ENCODE measurements around the gene DOP1B. TPM values are rescaled to one million over a fixed set of nuclear protein-coding genes. Genes with fewer than 3 reads are reported as not detected.
"Not testable (repeated sequence)": the region's sequence is repeated elsewhere in the genome, so short reads cannot be mapped to it uniquely, and the experiment has no call there.

Gene DOP1B
- total RNA-seq, 1 experiment from 2014 or later: 54.3 TPM

- no peak for DNase-seq (ENCODE audit: low read depth)
Observed at GRCh38 chr21:36171336-36171735, 14.7 kb downstream of the DOP1B start.

- no peak for DNase-seq (ENCODE audit: low read depth)
Observed at GRCh38 chr21:36171741-36172331, 15.2 kb downstream of the DOP1B start.

DNA sequence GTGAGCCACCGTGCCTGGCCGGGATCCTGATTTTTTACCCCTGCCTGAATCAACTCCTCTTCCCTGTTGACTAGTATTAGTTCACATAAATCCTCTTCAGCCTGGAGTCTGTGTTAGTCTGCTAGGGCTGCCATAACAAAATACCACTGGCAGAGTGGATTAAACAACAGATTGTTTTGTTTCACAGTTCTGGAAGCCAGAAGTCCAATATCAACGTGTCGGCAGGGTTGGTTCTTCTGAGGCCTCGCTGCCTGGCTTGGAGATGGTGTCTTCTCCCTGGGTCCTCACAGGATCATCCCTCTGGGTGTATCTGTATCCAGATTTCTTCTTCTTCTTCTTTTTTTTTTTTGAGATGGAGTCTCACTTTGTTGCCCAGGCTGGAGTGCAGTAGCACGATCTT is 18.2 kb downstream of the DOP1B start:
- no peak for DNase-seq (ENCODE audit: low read depth)

- no peak for DNase-seq (ENCODE audit: low read depth)
Observed at GRCh38 chr21:36175771-36176565, 19.3 kb downstream of the DOP1B start.

DNA sequence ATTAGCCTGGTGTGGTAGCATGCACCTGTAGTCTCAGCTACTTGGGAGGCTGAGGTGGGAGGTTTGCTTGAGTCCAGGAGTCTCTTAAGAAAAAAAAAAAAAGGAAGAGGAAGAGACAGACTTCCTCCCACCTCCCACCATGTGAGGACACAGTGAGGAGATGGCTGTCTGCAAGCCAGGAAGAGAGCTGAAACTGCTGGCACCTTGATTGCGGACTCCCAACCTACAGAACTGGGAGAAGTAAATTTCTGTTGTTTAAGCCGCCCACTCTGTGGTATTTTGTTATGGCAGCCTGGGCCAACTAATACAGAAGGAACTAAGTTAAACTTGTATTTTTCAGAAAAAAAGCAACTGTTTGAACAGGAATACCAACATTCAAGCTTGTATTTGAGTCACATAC is 21.7 kb downstream of the DOP1B start:
- DNase-seq (ENCODE audit: low read depth): no peak

- no peak for DNase-seq (ENCODE audit: low read depth)
Observed at GRCh38 chr21:36179145-36179544, 22.5 kb downstream of the DOP1B start.

GRCh38 chr21:36180963-36181362 is 24.3 kb downstream of the DOP1B start:
- no peak for DNase-seq (ENCODE audit: low read depth)

GRCh38 chr21:36183144-36183795 is 26.6 kb downstream of the DOP1B start:
- DNase-seq (ENCODE audit: low read depth): peak; percentile 73

- no peak for DNase-seq (ENCODE audit: low read depth)
Observed at GRCh38 chr21:36184545-36184944, 27.9 kb downstream of the DOP1B start.

- DNase-seq (ENCODE audit: low read depth): no peak
Observed at GRCh38 chr21:36185523-36185922, 28.9 kb downstream of the DOP1B start.

GRCh38 chr21:36186081-36186480 is 29.5 kb downstream of the DOP1B start:
- no peak for DNase-seq (ENCODE audit: low read depth)

GRCh38 chr21:36186506-36187399 is 30.1 kb downstream of the DOP1B start:
- DNase-seq (ENCODE audit: low read depth): no peak

GRCh38 chr21:36188081-36188681 is 31.6 kb downstream of the DOP1B start:
- no peak for DNase-seq (ENCODE audit: low read depth)

DNA sequence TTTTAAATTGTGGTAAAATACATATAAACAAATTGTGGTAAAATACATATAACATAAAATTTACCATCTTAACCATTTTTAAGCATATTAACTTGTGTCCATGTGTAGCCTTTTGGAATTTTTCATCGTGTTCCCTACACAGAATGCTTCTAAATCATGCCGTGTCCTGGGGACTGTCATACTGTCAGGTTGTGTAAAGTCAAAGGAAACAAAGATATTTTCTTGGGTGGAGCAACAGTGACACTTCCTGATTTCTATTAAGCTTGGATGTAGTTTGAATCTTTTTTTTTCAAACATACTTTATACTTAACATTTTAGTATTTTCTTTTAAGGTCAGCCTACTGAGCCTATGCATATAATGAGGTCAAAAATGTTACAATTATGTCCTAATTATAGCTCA is 32.3 kb downstream of the DOP1B start:
- no peak for DNase-seq (ENCODE audit: low read depth)

- no peak for DNase-seq (ENCODE audit: low read depth)
Observed at GRCh38 chr21:36190736-36191135, 34.1 kb downstream of the DOP1B start.

DNA sequence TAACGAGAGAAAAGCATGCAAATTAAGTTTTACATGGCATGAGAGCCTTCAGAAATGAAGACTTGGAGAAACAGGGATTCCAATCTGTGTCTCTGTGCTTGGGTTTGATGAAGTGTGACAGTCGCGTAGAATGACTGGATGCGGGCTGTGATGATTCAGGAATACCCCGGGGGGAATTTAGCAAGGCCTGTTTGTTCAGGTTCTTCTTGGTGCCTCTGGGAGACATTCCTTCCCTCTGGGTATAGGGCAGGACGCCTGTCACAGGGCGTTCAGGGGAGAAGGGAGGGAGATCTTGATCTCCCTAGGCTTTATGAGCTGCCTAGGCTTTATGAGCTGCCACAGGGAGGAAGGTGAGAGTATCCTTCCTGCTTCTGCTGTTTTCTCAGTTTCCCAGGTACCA is 36.6 kb downstream of the DOP1B start:
- DNase-seq (ENCODE audit: low read depth): peak; percentile 96

DNA sequence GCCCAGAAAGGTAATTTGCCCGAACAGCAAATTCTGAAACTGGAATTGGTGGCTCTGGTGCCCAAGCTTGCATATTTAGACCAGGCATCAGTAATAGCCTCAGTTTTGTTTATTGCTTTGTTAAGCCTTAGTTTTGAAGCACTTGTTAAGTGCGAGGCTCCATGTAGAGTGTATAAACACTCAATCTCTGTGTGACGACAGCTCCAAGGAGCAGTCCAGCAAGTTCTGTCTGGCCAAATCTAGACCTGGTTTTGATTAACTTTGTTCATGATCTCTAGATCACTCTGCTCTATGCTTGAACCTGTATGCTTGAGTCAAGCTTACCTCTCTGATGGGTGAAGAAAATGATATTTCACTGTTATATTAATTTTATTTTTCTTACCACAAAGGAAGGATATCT is 37.4 kb downstream of the DOP1B start:
- DNase-seq (ENCODE audit: low read depth): no peak

- DNase-seq (ENCODE audit: low read depth): no peak
Observed at GRCh38 chr21:36195613-36196012, 39.0 kb downstream of the DOP1B start.

DNA sequence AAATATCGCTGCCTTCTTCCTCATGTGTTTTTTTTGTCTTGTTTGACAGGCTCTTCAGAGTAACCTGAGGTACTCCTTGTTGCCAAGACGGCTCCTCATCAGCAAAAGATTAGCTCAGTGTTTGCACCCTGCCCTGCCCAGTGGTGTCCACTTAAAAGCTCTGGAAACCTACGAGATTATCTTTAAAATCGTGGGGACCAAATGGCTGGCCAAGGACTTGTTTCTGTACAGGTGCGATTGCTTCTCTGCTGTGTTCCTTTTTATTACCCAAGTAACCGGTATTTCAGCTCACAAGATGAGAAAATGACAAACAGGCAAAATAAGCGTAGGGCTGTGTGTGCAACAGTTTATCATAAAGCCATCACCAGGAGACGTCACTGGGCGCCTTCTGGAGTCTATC is 42.4 kb downstream of the DOP1B start:
- DNase-seq (ENCODE audit: low read depth): no peak

- not testable (repeated sequence) for DNase-seq (ENCODE audit: low read depth)
Observed at GRCh38 chr21:36199575-36199974, 43.0 kb downstream of the DOP1B start.

DNA sequence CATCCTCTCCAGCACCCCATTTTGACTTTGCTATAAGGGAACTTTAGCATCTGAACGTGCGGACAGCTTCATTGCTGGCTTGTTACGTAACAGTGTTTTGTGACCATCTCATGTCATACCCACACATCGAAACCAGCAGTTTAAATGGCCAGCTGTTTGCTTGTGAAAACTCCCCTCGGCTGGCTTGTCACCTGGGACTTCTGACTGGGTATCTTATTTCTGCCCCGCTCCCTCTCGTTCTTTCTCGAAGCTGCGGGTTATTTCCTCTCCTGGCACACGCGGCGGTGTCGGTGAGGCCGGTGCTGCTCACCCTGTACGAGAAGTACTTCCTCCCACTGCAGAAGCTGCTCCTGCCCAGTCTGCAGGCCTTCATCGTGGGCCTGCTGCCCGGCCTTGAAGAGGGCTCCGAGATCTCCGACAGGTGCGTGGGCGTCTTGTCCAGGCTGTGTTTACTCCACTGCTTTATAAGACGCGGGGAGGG is 43.5 kb downstream of the DOP1B start:
- DNase-seq (ENCODE audit: low read depth): no peak

All from M059J (cell line).